22Rv1 (cell line): Measurements from ENCODE around the gene ASCC1.

ENCODE experiments used
- H3K27ac ChIP-seq: fragments of 450-650 bp; 2 replicates; pipeline ENCODE4 v1.5.1; 2017
- CTCF ChIP-seq: fragments of 450-650 bp; IDR thresholded peaks from 2 replicates; pipeline ENCODE4 v1.5.1; 2017; ENCODE audit warnings: mild to moderate bottlenecking
- ZFX ChIP-seq: fragments of 450-650 bp; IDR thresholded peaks from 2 replicates; pipeline ENCODE4 v1.6.1; 2017; ENCODE audit warnings: antibody characterized with exemption, borderline replicate concordance

ASCC1 gene

DNA sequence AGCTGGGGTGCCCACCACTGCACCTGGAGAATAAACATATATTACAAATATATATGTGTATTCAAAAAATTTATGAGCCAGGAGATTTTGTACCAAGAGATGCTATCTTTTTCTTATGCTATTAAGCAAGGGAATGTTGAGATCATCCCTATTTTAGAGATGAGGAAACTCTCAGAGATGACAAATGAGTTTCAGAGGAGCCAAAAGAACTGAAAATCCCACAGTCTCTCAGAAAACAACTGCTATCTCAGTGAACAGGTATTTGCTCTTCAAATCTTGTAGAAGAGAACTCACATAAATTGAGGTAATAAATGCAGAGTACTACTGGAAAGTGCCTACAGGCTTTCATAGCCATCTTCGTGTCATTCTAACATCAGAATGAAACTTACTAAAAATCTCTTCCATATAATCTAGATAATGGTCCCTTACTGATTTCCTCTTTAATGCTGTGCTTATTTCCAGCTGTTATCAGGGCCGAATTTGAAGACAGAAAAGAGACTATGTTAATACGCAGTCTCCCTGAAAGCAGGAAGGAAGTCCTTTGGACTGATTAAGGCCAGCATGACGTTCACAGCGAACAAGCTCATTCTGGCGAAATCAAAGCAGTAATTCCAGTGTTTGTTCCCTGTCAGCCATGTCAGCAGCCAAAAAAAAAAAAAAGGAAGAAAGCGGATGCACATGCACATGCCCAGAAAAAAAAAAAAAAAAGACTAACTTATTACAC lies 29.7 kb downstream of the ASCC1 start:
- no peak overlapping the region for H3K27ac ChIP-seq
- TF ChIP-seq CTCF (no peak), ZFX (no peak)

- TF ChIP-seq ZFX = no peak
- TF ChIP-seq CTCF = no peak
- no peak overlapping the region for H3K27ac ChIP-seq
Measured at GRCh38 chr10:72184156-72184555, 31.9 kb downstream of the ASCC1 start.

GRCh38 chr10:72177454-72177853 lies 38.6 kb downstream of the ASCC1 start:
- no peak overlapping the region for H3K27ac ChIP-seq
- TF ChIP-seq ZFX (no peak), CTCF (no peak)

GRCh38 chr10:72176701-72177100 lies 39.4 kb downstream of the ASCC1 start:
- no peak overlapping the region for H3K27ac ChIP-seq
- TF ChIP-seq ZFX (no peak), CTCF (no peak)

- no peak overlapping the region for H3K27ac ChIP-seq
- TF ChIP-seq CTCF (no peak), ZFX (no peak)
Measured at GRCh38 chr10:72175149-72175548, 40.9 kb downstream of the ASCC1 start.

DNA sequence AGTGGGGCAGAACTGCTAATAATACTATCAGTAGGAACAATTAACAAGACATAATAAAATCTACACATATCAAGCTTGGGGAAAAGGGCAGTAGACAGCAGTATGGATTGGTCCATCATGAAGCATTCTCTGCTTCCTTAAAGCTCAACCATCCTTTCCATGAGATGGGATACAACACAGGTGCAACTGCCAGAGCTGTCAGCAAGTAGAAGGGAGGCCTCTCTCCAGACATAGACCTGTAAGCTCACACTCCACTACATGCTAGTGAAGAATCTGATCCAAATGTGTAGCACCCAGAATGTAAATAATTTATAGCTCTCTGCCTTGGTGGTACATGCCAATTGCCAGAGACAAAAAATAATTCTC lies 41.8 kb downstream of the ASCC1 start:
- no peak for TF ChIP-seq ZFX
- TF ChIP-seq CTCF = no peak
- H3K27ac ChIP-seq = no peak overlapping the region

DNA sequence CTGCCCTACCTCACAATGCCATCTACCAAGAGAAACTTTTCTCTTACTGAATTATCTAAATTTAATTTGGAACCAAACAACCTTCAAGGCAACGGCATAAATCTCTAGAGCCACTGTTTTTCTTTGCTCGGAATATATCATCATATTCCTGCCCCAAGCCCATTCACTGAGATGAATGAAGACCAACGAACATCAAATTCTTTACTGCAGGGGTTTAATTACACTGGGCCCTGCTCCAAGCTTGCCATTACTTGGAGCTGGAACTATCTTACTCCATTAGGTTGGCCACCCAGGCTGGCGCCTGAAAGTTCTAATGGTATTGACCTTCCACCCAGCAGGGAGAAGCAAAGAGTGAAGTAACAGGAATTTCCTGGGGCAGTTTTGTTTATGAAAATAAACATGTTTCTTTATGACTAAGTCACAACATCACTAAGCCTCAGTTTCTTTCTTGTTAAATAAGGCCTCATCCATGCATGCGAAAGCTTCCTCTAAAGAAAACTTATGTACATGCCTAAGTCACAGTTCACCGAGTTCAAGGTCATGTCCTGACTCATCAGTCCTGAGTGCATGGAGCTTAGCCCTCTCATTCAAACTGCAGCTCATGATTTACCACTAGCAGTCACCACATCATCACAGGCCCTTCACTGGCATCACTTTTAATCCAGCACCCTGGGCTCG lies 42.3 kb downstream of the ASCC1 start:
- TF ChIP-seq ZFX = no peak
- no peak for TF ChIP-seq CTCF
- no peak overlapping the region for H3K27ac ChIP-seq
